B cell (primary cell): ENCODE results near the gene RGS7. TPM values are rescaled to one million over a fixed set of nuclear protein-coding genes. Genes with fewer than 3 reads are reported as not detected.

Experiments
- ATAC-seq: fragments of 200-7000 bp; cut with Tn5 transposase; one replicate; pipeline ENCODE4 v1.10.0; 2021; ENCODE audit warnings: low read depth, mild to moderate bottlenecking, moderate number of reproducible peaks, moderate library complexity
- CTCF ChIA-PET: fragments of 350-600 bp; sonication (Branson Sonifier 250); formaldehyde crosslinking; loops from one replicate; lab custom pipeline; 2021; ENCODE audit warnings: antibody characterized with exemption, inconsistent platforms; lab: Charles Lee
- POLR2A ChIA-PET: fragments of 350-600 bp; sonication (Branson Sonifier 250); formaldehyde crosslinking; loops from one replicate; lab custom pipeline; 2021; ENCODE audit warnings: antibody characterized with exemption; lab: Charles Lee
- DNase-seq: peaks from one replicate; pipeline ENCODE4 v3.0.0; 2013
- H2AFZ ChIP-seq: 2 replicates; pipeline ENCODE4 v1.6.1; 2012; ENCODE audit warnings: mild to moderate bottlenecking, low read depth, low read length; ENCODE audit not compliant: insufficient read depth, poor library complexity, severe bottlenecking
- H3K27ac ChIP-seq, 2 donors: 1 replicate in 1 of 2; 2 replicates in 1 of 2; pipeline ENCODE4 v1.5.1; 2012 to 2013; ENCODE audit warnings: low read length in 2 of 2, mild to moderate bottlenecking in 2 of 2, moderate library complexity in 1 of 2
- H3K27me3 ChIP-seq, 4 experiments: fragments of 200-600 bp in 1 of 4; sonication (generic) in 1 of 4; replicated peaks in 1 of 4; 1 replicate in 2 of 4; 2 replicates in 2 of 4; pipeline versions ENCODE4 v1.6.1 to v1.7.0; 2013 to 2016; ENCODE audit warnings: low read length in 3 of 4, mild to moderate bottlenecking in 2 of 4, mixed read lengths in 1 of 4, moderate library complexity in 1 of 4; ENCODE audit not compliant: insufficient read depth in 4 of 4, control insufficient read depth in 3 of 4; ENCODE audit errors: control extremely low read depth in 1 of 4
- H3K36me3 ChIP-seq, 2 experiments: replicated peaks in 1 of 2; 1 replicate in 1 of 2; 2 replicates in 1 of 2; pipeline versions ENCODE4 v1.6.1 to v1.7.1; 2013; ENCODE audit warnings: low read length in 1 of 2; ENCODE audit not compliant: insufficient read depth in 2 of 2, control insufficient read depth in 1 of 2; ENCODE audit errors: control extremely low read depth in 1 of 2, extremely low read depth in 1 of 2
- H3K4me1 ChIP-seq, 2 donors: fragments of 200-600 bp in 1 of 2; sonication (generic) in 1 of 2; 1 replicate in 1 of 2; 2 replicates in 1 of 2; pipeline versions ENCODE4 v1.5.1 to v1.6.1; 2013 to 2017; ENCODE audit warnings: low read length in 2 of 2; ENCODE audit not compliant: control insufficient read depth in 2 of 2, insufficient read depth in 2 of 2
- H3K4me2 ChIP-seq: replicated peaks from 2 replicates; pipeline ENCODE3; 2012; ENCODE audit warnings: mild to moderate bottlenecking, low read depth, low read length; ENCODE audit not compliant: poor library complexity, severe bottlenecking
- H3K4me3 ChIP-seq, 5 experiments: fragments of 200-600 bp in 1 of 5; sonication (generic) in 1 of 5; 1 replicate in 3 of 5; 2 replicates in 2 of 5; pipeline versions ENCODE4 v1.5.1 to v1.7.0; 2011 to 2016; ENCODE audit warnings: low read length in 4 of 5, mild to moderate bottlenecking in 4 of 5, low read depth in 2 of 5, control low read depth in 1 of 5, moderate library complexity in 1 of 5; ENCODE audit not compliant: insufficient read depth in 1 of 5; ENCODE audit errors: control extremely low read depth in 1 of 5, extremely low read depth in 1 of 5
- H3K79me2 ChIP-seq: fragments of 200-600 bp; sonication (generic); one replicate; pipeline ENCODE4 v1.6.0; 2016; ENCODE audit warnings: low read length; ENCODE audit not compliant: control insufficient read depth, insufficient read depth
- H3K9ac ChIP-seq: fragments of 200-600 bp; sonication (generic); 2 replicates; pipeline ENCODE4 v1.6.1; 2017; ENCODE audit warnings: mild to moderate bottlenecking, low read length, moderate library complexity
- H3K9me3 ChIP-seq, 3 donors: one replicate each; pipeline versions ENCODE4 v1.6.1 to v1.7.1; 2013; ENCODE audit warnings: low read length in 2 of 3; ENCODE audit not compliant: control insufficient read depth in 2 of 3, insufficient read depth in 1 of 3; ENCODE audit errors: control extremely low read depth in 1 of 3
- H4K20me1 ChIP-seq: 2 replicates; pipeline ENCODE4 v1.6.0; 2012; ENCODE audit warnings: mild to moderate bottlenecking, low read length; ENCODE audit not compliant: insufficient read depth, control insufficient read depth, poor library complexity, severe bottlenecking
- H3K27ac Mint-ChIP-seq: one replicate; pipeline ENCODE4 v1.8.0; 2021; ENCODE audit warnings: mixed read lengths
- H3K27me3 Mint-ChIP-seq: one replicate; pipeline ENCODE4 v1.8.0; 2021; ENCODE audit warnings: mixed read lengths
- H3K4me1 Mint-ChIP-seq: one replicate; pipeline ENCODE4 v1.8.0; 2021; ENCODE audit warnings: mixed read lengths
- H3K4me3 Mint-ChIP-seq: one replicate; pipeline ENCODE4 v1.8.0; 2021; ENCODE audit warnings: mixed read lengths
- H3K9me3 Mint-ChIP-seq: one replicate; pipeline ENCODE4 v1.8.0; 2022; ENCODE audit warnings: mixed read lengths; ENCODE audit not compliant: insufficient read depth
- CTCF ChIP-seq: fragments of 200-600 bp; IDR thresholded peaks from one replicate; pipeline ENCODE4 v1.8.0; 2022; ENCODE audit warnings: antibody characterized with exemption, mild to moderate bottlenecking
- EZH2 ChIP-seq: IDR thresholded peaks from 2 replicates; pipeline ENCODE4 v1.6.1; 2012; ENCODE audit warnings: borderline replicate concordance, low read depth, mild to moderate bottlenecking, moderate library complexity, low read length; ENCODE audit not compliant: insufficient read depth, poor library complexity, severe bottlenecking
- WGBS: methylation state at CpG from one replicate; pipeline ENCODE4 v1.1.5; 2013; ENCODE audit warnings: missing lambda C conversion rate; ENCODE audit not compliant: insufficient coverage; 5-methylcytosine and 5-hydroxymethylcytosine counted together
- intact Hi-C: fragments of 100-400 bp; cut with micrococcal nuclease; formaldehyde crosslinking; loops from one replicate; pipeline ENCODE4 v1.10.0; 2022
- polyA plus RNA-seq: library from polyadenylated mRNA; depleted of rRNA; stranded (reverse); fragments of >200 nt; gene quantifications from 2 replicates; pipeline ENCODE4 v1.2.3, GENCODE V29; 2012
- total RNA-seq, 2 donors: library from RNA; stranded (reverse); fragments of 120-200 nt in 1 of 2; gene quantifications; 1 replicate in 1 of 2; 2 replicates in 1 of 2; pipeline versions ENCODE4 v1.2.3 to v1.2.4, GENCODE V29; 2013 to 2022

RGS7 gene
- total and polyA plus RNA-seq, 2 donors (not counting 1 experiment from before 2014, with no cell fraction given), result 0.15 to 1.8 TPM

GRCh38 chr1:241114699-241115233 lies 242.2 kb downstream of the RGS7 start:
- POLR2A ChIA-PET, result no interaction called here
- no peak for ATAC-seq
- Histone ChIP-seq H2AFZ (no peak overlapping the region), H3K4me2 (no peak overlapping the region), H3K27me3 (no peaks in the 10 kb centered on the region), H4K20me1 (no peaks in the 10 kb centered on the region), H3K9me3 (no peaks in the 10 kb centered on the region), H3K27ac (no peak overlapping the region), H3K36me3 (no peaks in the 10 kb centered on the region), H3K4me3 (no peak overlapping the region), H3K9ac (no peak overlapping the region), H3K4me1 (no peaks in the 10 kb centered on the region), H3K79me2 (no peaks in the 10 kb centered on the region)
- no peaks in the 10 kb centered on the region for H3K27me3 Mint-ChIP-seq
- H3K4me1 Mint-ChIP-seq, result no peaks in the 10 kb centered on the region
- H3K9me3 Mint-ChIP-seq, result no peaks in the 10 kb centered on the region
- no peak overlapping the region for H3K4me3 Mint-ChIP-seq
- DNase-seq, result no peak
- no peak overlapping the region for H3K27ac Mint-ChIP-seq
- intact Hi-C loops, result no loop called here
- no peak for TF ChIP-seq CTCF
- no peak for TF ChIP-seq EZH2
- CTCF ChIA-PET, result no interaction called here
- no CpG with 5 or more reads among the region's 1 CpG for WGBS

- no peak overlapping the region for H3K9ac ChIP-seq
- no peak overlapping the region for H3K27ac Mint-ChIP-seq
- H3K4me2 ChIP-seq, result no peak overlapping the region
- no peak overlapping the region for H3K4me3 Mint-ChIP-seq
- no peaks in the 10 kb centered on the region for H3K27me3 Mint-ChIP-seq
- ATAC-seq, result no peak
- ChIA-PET CTCF (no interaction called here), POLR2A (no interaction called here)
- no peak overlapping the region for H3K27ac ChIP-seq
- no peak overlapping the region for H3K4me3 ChIP-seq
- H3K36me3 ChIP-seq, result no peaks in the 10 kb centered on the region
- no peaks in the 10 kb centered on the region for H3K79me2 ChIP-seq
- DNase-seq, result no peak
- H3K27me3 ChIP-seq, result no peaks in the 10 kb centered on the region
- no peaks in the 10 kb centered on the region for H4K20me1 ChIP-seq
- H3K9me3 Mint-ChIP-seq, result no peaks in the 10 kb centered on the region
- no peaks in the 10 kb centered on the region for H3K4me1 ChIP-seq
- WGBS, result no CpG with 5 or more reads among the region's 5 CpGs
- intact Hi-C loops, result no loop called here
- no peak overlapping the region for H2AFZ ChIP-seq
- H3K9me3 ChIP-seq, result no peaks in the 10 kb centered on the region
- TF ChIP-seq EZH2, result no peak
- no peak for TF ChIP-seq CTCF
- H3K4me1 Mint-ChIP-seq, result no peaks in the 10 kb centered on the region
Observed at GRCh38 chr1:241113557-241113956, 243.4 kb downstream of the RGS7 start.
